WI38 (cell line): ENCODE measurements around the gene MACF1.
"Not testable (repeated sequence)": the region's sequence is repeated elsewhere in the genome, so short reads cannot be mapped to it uniquely, and the experiment has no call there.

Experiments used
- H3K4me3 ChIP-seq: 2 replicates; pipeline ENCODE4 v1.5.1; 2011; ENCODE audit warnings: low read depth, mild to moderate bottlenecking, control low read depth, low read length
- CTCF ChIP-seq: IDR thresholded peaks from 2 replicates; pipeline ENCODE4 v1.5.1; 2012; ENCODE audit warnings: low read depth, mild to moderate bottlenecking, control low read depth, low read length

Gene MACF1

GRCh38 chr1:39440856-39441255 lies 236.4 kb downstream of the MACF1 start:
- H3K4me3 ChIP-seq = no peak overlapping the region

GRCh38 chr1:39441797-39442196 lies 237.3 kb downstream of the MACF1 start:
- H3K4me3 ChIP-seq = no peak overlapping the region
- no peak for TF ChIP-seq CTCF

More at GRCh38 chr1:39440856-39441255, 236.4 kb downstream of the MACF1 start:
- no peak for TF ChIP-seq CTCF

- no peak overlapping the region for H3K4me3 ChIP-seq
- TF ChIP-seq CTCF = no peak
These were observed 241.1 kb downstream of the MACF1 start for GRCh38 chr1:39445573-39445972.

GRCh38 chr1:39446986-39447567 lies 242.6 kb downstream of the MACF1 start:
- TF ChIP-seq CTCF = no peak

GRCh38 chr1:39450041-39450440 lies 245.5 kb downstream of the MACF1 start:
- not testable (repeated sequence) for H3K4me3 ChIP-seq

More at GRCh38 chr1:39446986-39447567, 242.6 kb downstream of the MACF1 start:
- H3K4me3 ChIP-seq = no peak overlapping the region

- no peak overlapping the region for H3K4me3 ChIP-seq
- TF ChIP-seq CTCF = no peak
These were observed 246.6 kb downstream of the MACF1 start for GRCh38 chr1:39450956-39451606.

GRCh38 chr1:39452081-39452480 lies 247.6 kb downstream of the MACF1 start:
- no peak for TF ChIP-seq CTCF
- H3K4me3 ChIP-seq = no peak overlapping the region
